Gastrocnemius medialis (tissue), 4 donors: ENCODE results near the gene APOBEC3B.

Experiments
- POLR2A ChIP-seq, 2 donors: fragments of 450-650 bp; IDR thresholded peaks; one replicate each; pipeline ENCODE4 v1.6.1; 2017; ENCODE audit warnings: antibody characterized with exemption in 2 of 2, mild to moderate bottlenecking in 2 of 2, moderate library complexity in 2 of 2
- TF ChIP-seq, protein P1 (sequence below), 5 experiments: fragments of 450-650 bp in 3 of 5; fragments of 200-600 bp in 2 of 5; sonication (generic) in 2 of 5; IDR thresholded peaks in 4 of 5; conservative IDR thresholded peaks in 1 of 5; 1 replicate in 4 of 5; 2 replicates in 1 of 5; pipeline ENCODE4 v1.5.1; 2016 to 2019; ENCODE audit warnings: antibody characterized with exemption in 5 of 5, mild to moderate bottlenecking in 3 of 5, moderate library complexity in 3 of 5

- TF ChIP-seq, protein P1, sequence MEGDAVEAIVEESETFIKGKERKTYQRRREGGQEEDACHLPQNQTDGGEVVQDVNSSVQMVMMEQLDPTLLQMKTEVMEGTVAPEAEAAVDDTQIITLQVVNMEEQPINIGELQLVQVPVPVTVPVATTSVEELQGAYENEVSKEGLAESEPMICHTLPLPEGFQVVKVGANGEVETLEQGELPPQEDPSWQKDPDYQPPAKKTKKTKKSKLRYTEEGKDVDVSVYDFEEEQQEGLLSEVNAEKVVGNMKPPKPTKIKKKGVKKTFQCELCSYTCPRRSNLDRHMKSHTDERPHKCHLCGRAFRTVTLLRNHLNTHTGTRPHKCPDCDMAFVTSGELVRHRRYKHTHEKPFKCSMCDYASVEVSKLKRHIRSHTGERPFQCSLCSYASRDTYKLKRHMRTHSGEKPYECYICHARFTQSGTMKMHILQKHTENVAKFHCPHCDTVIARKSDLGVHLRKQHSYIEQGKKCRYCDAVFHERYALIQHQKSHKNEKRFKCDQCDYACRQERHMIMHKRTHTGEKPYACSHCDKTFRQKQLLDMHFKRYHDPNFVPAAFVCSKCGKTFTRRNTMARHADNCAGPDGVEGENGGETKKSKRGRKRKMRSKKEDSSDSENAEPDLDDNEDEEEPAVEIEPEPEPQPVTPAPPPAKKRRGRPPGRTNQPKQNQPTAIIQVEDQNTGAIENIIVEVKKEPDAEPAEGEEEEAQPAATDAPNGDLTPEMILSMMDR (IDR thresholded peaks at IDR 0.05 in 4 of 5, conservative IDR thresholded peaks at IDR 0.05 in 1 of 5): no peak
- TF ChIP-seq POLR2A (IDR thresholded peaks at IDR 0.05): no peak
These were observed 39.6 kb downstream of the APOBEC3B start for GRCh38 chr22:39021552-39022250.
